PFSK-1 (cell line): ENCODE data around the gene IFITM2.

Experiments
- POLR2AphosphoS5 ChIP-seq: IDR thresholded peaks from 2 replicates; pipeline ENCODE4 v1.6.1; 2012; ENCODE audit warnings: low read depth, mild to moderate bottlenecking, control low read depth, low read length, moderate library complexity
- REST ChIP-seq, 2 experiments: IDR thresholded peaks; 2 replicates each; pipeline versions ENCODE4 v1.6.1 to v1.8.0; 2011 to 2012; ENCODE audit warnings: low read depth in 2 of 2, low read length in 2 of 2, control low read depth in 1 of 2, inconsistent platforms in 1 of 2, mild to moderate bottlenecking in 1 of 2, moderate library complexity in 1 of 2; ENCODE audit not compliant: insufficient read depth in 1 of 2

- TF ChIP-seq POLR2AphosphoS5 (no peak), REST (IDR thresholded peaks at IDR 0.05; ENCODE audit: insufficient read depth in 1 of 2, low read depth in 2 of 2, low read length in 2 of 2) (no peak)
Observed at GRCh38 chr11:293271-293851, 14.3 kb upstream of the IFITM2 start.
